Measurements from ENCODE around the gene BICRA. TPM values are rescaled to one million over a fixed set of nuclear protein-coding genes. Genes with fewer than 3 reads are reported as not detected.

BICRA gene
- 26.8 and 29.3 TPM in 2 replicates for total RNA-seq (2021)
- long read RNA-seq, transcript BICRA-203 (1 exons, 3,312 nt) = major isoform, 6 of 6 reads
- long read RNA-seq, partial matches to known transcripts = 0 of 6 reads
- long read RNA-seq, other reads (novel, unspliced or antisense) = 0 of 6 reads

DNA sequence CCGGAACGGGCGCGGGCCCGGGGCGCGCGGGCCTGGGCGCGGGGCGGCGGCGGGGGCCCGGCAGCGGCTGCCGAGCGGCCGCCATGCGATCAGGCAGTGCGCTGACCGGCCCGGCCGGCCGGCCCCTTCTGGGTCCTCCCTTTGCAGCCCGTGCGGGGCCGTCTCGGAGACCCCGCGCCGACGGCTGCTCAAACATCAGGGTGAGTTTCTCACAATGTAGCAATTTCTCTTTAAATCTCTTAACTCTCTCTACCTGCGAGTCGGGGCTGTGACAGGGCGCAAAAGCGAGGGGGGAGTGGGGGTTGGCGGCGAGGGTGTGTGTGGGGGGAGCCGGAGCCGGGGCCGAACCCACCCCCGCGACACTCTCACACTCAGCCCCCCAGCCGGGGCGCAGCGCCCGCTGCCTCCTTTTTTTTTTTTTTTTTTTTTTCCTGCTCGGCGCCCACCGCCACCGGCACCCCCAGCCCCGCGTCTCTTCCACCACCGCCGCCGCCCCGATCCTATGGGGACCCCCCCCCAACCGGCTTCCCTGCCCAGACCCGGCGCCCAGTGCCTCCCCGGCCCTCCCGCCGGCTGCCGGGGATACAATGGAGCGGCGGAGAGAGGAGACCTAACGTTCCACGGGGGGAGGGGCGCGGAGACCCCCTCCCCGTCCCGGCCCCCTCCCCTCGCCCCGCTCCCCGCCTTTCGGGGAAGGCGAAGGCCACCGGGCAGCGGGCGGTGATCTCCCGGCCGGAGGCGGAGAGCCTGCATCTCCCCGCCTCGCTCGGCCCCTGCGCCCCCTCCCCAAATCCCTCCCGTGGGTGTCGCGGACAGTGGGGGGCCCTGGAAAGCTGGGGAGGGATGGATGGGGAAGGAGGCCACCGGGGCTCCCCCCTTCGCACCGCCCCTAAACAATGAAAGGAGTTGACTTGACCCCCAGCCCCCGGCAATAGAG, at the start of gene BICRA:
Gene BICRA, plus strand, starts transcription at position 166 of the 937 bp plus-strand sequence. CDS start 64,441 bp downstream, outside the sequence.
- H2BK15ac ChIP-seq (ENCODE audit: low read depth, low read length) = no peak within 1 kb of the TSS; the same call in 1 of the 2 replicates
- H3K4me1 ChIP-seq (ENCODE audit: insufficient read depth, low read length) = peaks cover 8% of the 10 kb centered on the region; the same call in 1 of the 2 replicates
- H4K91ac ChIP-seq (ENCODE audit: insufficient read length, low read depth, low read length) = no peak within 1 kb of the TSS
- no peaks in the 10 kb centered on the region for H3K9me3 Mint-ChIP-seq
- peak within 1 kb of the TSS; percentile 76 for H3K14ac ChIP-seq (ENCODE audit: insufficient read depth, low read length)
- H4K20me1 ChIP-seq (ENCODE audit: control insufficient read depth, insufficient read depth, insufficient read length) = no peaks in the 10 kb centered on the region
- H3K23me2 ChIP-seq (ENCODE audit: insufficient read length, low read depth, low read length, poor library complexity, severe bottlenecking) = peaks cover 9% of the 10 kb centered on the region
- no peak within 1 kb of the TSS for H4K8ac ChIP-seq (replicated peaks; ENCODE audit: insufficient read length, low read depth, low read length)
- H2BK5ac ChIP-seq (ENCODE audit: insufficient read length, low read length) = no peak within 1 kb of the TSS
- TF ChIP-seq CTCF (conservative IDR thresholded peaks at IDR 0.05) = no peak
- H2BK20ac ChIP-seq (ENCODE audit: low read depth, low read length, poor library complexity, severe bottlenecking) = no peak within 1 kb of the TSS
- H2AK5ac ChIP-seq (ENCODE audit: insufficient read length, low read length) = no peak within 1 kb of the TSS
- no peaks in the 10 kb centered on the region for H3K27me3 Mint-ChIP-seq (ENCODE audit: low read depth)
- H3K27ac ChIP-seq (ENCODE audit: insufficient read length, low read depth, low read length) = no peak within 1 kb of the TSS
- no peaks in the 10 kb centered on the region for H3K27me3 ChIP-seq (ENCODE audit: insufficient read depth, low read length)
- no peak within 1 kb of the TSS for H2AFZ ChIP-seq (ENCODE audit: low read length)
- no peak within 1 kb of the TSS for H3K4ac ChIP-seq (ENCODE audit: low read depth, low read length)
- H3K36me3 Mint-ChIP-seq (ENCODE audit: insufficient read depth in 1 of 3, low read depth in 3 of 3) = peaks cover 0 to 14% (median 5%) of the 10 kb centered on the region in 3 experiments; a peak in 6 of 7 replicates
- H4K5ac ChIP-seq (ENCODE audit: insufficient read length, low read depth, low read length) = no peak within 1 kb of the TSS
- H3K4me2 ChIP-seq (ENCODE audit: insufficient read depth, insufficient read length, low read length) = peak within 1 kb of the TSS; percentile 94
- H2BK12ac ChIP-seq (ENCODE audit: insufficient read length, low read depth, low read length) = no peak within 1 kb of the TSS
- H3K56ac ChIP-seq (ENCODE audit: insufficient read length, low read depth, low read length) = no peak within 1 kb of the TSS
- no peak within 1 kb of the TSS for H3K23ac ChIP-seq (ENCODE audit: insufficient read length, low read depth, low read length)
- H3K79me2 ChIP-seq (ENCODE audit: insufficient read depth, low read length) = peaks cover 21% of the 10 kb centered on the region; the same call in 1 of the 2 replicates
- no peak within 1 kb of the TSS for H3K18ac ChIP-seq (ENCODE audit: insufficient read length, low read depth, low read length)
- WGBS (ENCODE audit: extremely low coverage, insufficient read length, low lambda C conversion rate) = no CpG with 5 or more reads among the region's 94 CpGs
- H3K4me3 Mint-ChIP-seq = peak within 1 kb of the TSS; percentile 83 to 95
- H3K79me1 ChIP-seq (ENCODE audit: insufficient read depth, low read depth, low read length, poor library complexity, severe bottlenecking) = peaks cover 8% of the 10 kb centered on the region
- no peak within 1 kb of the TSS for H3T11ph ChIP-seq (ENCODE audit: low read length)
- DNase-seq = peak; percentile 76
- H3K4me1 Mint-ChIP-seq = peaks cover 31 to 35% of the 10 kb centered on the region in 2 experiments
- H3K27ac Mint-ChIP-seq = peak within 1 kb of the TSS; percentile 91 to 99 (median 94)
- peak within 1 kb of the TSS; percentile 91 for H3K9ac ChIP-seq (ENCODE audit: extremely low read depth, insufficient read length, low read length)
- no peaks in the 10 kb centered on the region for H3K9me3 ChIP-seq (ENCODE audit: control insufficient read depth, low read depth, low read length)
- H2BK120ac ChIP-seq (ENCODE audit: low read depth, low read length, poor library complexity, severe bottlenecking) = no peak within 1 kb of the TSS

Data from H9 (cell line).